ENCODE data around the gene GSDMA.
"Not testable (repeated sequence)": the region's sequence is repeated elsewhere in the genome, so short reads cannot be mapped to it uniquely, and the experiment has no call there.

Gene GSDMA

DNA sequence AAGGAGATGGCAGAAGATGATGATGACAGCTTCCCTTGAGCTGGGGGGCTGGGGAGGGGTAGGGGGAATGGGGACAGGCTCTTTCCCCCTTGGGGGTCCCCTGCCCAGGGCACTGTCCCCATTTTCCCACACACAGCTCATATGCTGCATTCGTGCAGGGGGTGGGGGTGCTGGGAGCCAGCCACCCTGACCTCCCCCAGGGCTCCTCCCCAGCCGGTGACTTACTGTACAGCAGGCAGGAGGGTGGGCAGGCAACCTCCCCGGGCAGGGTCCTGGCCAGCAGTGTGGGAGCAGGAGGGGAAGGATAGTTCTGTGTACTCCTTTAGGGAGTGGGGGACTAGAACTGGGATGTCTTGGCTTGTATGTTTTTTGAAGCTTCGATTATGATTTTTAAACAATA lies 34.7 kb downstream of the GSDMA start:
- Mint-ChIP-seq H3K36me3 (ENCODE audit: insufficient read depth) (peaks cover 47% of the 10 kb centered on the region), H3K4me3 (no peak overlapping the region), H3K4me1 (peaks cover 17% of the 10 kb centered on the region), H3K9me3 (no peaks in the 10 kb centered on the region), H3K27me3 (no peaks in the 10 kb centered on the region), H3K27ac (ENCODE audit: low read depth) (no peak overlapping the region)
- ATAC-seq (replicated peaks; ENCODE audit: extremely low read depth, poor library complexity, severe bottlenecking) = no peak
- no peak for DNase-seq (ENCODE audit: low spot score in 2 of 2)

- Mint-ChIP-seq H3K27ac (ENCODE audit: low read depth) (no peak overlapping the region), H3K27me3 (no peaks in the 10 kb centered on the region), H3K4me3 (no peak overlapping the region), H3K36me3 (ENCODE audit: insufficient read depth) (peaks cover 36% of the 10 kb centered on the region), H3K9me3 (no peaks in the 10 kb centered on the region), H3K4me1 (peaks cover 6% of the 10 kb centered on the region)
- DNase-seq (ENCODE audit: low spot score in 2 of 2) (no peak), ATAC-seq (replicated peaks; ENCODE audit: extremely low read depth, poor library complexity, severe bottlenecking) (no peak)
Observed at GRCh38 chr17:39999067-39999466, 36.3 kb downstream of the GSDMA start.

GRCh38 chr17:40000161-40000560 lies 37.4 kb downstream of the GSDMA start:
- DNase-seq (ENCODE audit: low spot score in 2 of 2) = no peak
- H3K27ac Mint-ChIP-seq (ENCODE audit: low read depth) = no peak overlapping the region
- no peaks in the 10 kb centered on the region for H3K27me3 Mint-ChIP-seq
- no peaks in the 10 kb centered on the region for H3K9me3 Mint-ChIP-seq
- no peaks in the 10 kb centered on the region for H3K4me1 Mint-ChIP-seq
- peaks cover 25% of the 10 kb centered on the region for H3K36me3 Mint-ChIP-seq (ENCODE audit: insufficient read depth)
- H3K4me3 Mint-ChIP-seq = no peak overlapping the region
- no peak for ATAC-seq (replicated peaks; ENCODE audit: extremely low read depth, poor library complexity, severe bottlenecking)

DNA sequence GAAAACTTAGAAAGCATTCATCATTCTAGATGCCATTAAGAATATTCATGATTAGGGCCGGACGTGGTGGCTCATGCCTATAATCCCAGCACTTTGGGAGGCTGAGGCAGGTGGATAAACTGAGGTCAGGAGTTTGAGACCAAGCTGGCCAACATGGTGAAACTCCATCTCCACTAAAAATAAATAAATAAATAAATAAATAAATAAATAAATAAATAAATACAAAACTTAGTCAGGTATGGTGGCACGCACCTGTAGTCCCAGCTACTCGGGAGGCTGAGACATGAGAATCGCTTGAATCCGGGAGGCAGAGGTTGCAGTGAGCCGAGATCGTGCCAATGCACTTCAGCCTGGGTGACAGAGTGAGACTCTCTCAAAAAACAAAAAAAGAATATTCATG lies 38.5 kb downstream of the GSDMA start:
- H3K36me3 Mint-ChIP-seq (ENCODE audit: insufficient read depth) = peaks cover 15% of the 10 kb centered on the region
- not testable (repeated sequence) for H3K27me3 Mint-ChIP-seq; H3K9me3 Mint-ChIP-seq; ATAC-seq (replicated peaks; ENCODE audit: extremely low read depth, poor library complexity, severe bottlenecking); H3K4me3 Mint-ChIP-seq; DNase-seq (ENCODE audit: low spot score in 2 of 2); H3K4me1 Mint-ChIP-seq; H3K27ac Mint-ChIP-seq (ENCODE audit: low read depth)

- H3K36me3 Mint-ChIP-seq (ENCODE audit: insufficient read depth) = no peaks in the 10 kb centered on the region
- H3K4me1 Mint-ChIP-seq = no peaks in the 10 kb centered on the region
- DNase-seq (ENCODE audit: low spot score in 2 of 2) = no peak
- H3K4me3 Mint-ChIP-seq = no peak overlapping the region
- ATAC-seq (replicated peaks; ENCODE audit: extremely low read depth, poor library complexity, severe bottlenecking) = no peak
- no peaks in the 10 kb centered on the region for H3K27me3 Mint-ChIP-seq
- no peak overlapping the region for H3K27ac Mint-ChIP-seq (ENCODE audit: low read depth)
- H3K9me3 Mint-ChIP-seq = no peaks in the 10 kb centered on the region
Observed at GRCh38 chr17:40004072-40004471, 41.3 kb downstream of the GSDMA start.

DNA sequence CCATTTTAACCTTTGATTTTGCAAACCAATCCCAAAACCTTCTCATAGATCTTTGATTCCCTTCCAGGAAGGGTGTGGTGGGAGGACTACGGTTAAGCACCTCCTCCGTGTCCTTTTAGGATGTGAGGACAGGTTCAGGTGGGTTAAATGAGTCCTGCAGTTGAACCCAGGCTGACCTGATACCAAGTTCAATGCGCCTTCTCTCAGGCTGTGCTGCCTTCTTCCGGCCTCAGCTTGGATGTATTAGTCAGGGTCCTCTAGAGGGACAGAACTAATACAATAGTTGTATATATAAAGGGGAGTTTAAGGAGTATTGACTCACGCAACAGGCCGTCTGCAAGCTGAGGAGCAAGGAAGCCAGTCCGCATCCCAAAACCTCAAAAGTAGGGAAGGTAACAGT lies 41.9 kb downstream of the GSDMA start:
- DNase-seq (ENCODE audit: low spot score in 2 of 2) = no peak
- no peaks in the 10 kb centered on the region for H3K9me3 Mint-ChIP-seq
- H3K4me3 Mint-ChIP-seq = no peak overlapping the region
- H3K36me3 Mint-ChIP-seq (ENCODE audit: insufficient read depth) = no peaks in the 10 kb centered on the region
- no peaks in the 10 kb centered on the region for H3K4me1 Mint-ChIP-seq
- ATAC-seq (replicated peaks; ENCODE audit: extremely low read depth, poor library complexity, severe bottlenecking) = no peak
- H3K27me3 Mint-ChIP-seq = no peaks in the 10 kb centered on the region
- H3K27ac Mint-ChIP-seq (ENCODE audit: low read depth) = no peak overlapping the region

- Mint-ChIP-seq H3K4me3 (no peak overlapping the region), H3K9me3 (no peaks in the 10 kb centered on the region), H3K4me1 (no peaks in the 10 kb centered on the region), H3K27me3 (no peaks in the 10 kb centered on the region), H3K36me3 (ENCODE audit: insufficient read depth) (no peaks in the 10 kb centered on the region), H3K27ac (ENCODE audit: low read depth) (no peak overlapping the region)
- ATAC-seq (replicated peaks; ENCODE audit: extremely low read depth, poor library complexity, severe bottlenecking) (no peak), DNase-seq (ENCODE audit: low spot score in 2 of 2) (no peak)
Observed at GRCh38 chr17:40005520-40005919, 42.7 kb downstream of the GSDMA start.

GRCh38 chr17:40010946-40011500 lies 48.2 kb downstream of the GSDMA start:
- not testable (repeated sequence) for H3K4me3 Mint-ChIP-seq; H3K36me3 Mint-ChIP-seq (ENCODE audit: insufficient read depth); DNase-seq (ENCODE audit: low spot score in 2 of 2); ATAC-seq (replicated peaks; ENCODE audit: extremely low read depth, poor library complexity, severe bottlenecking); H3K27ac Mint-ChIP-seq (ENCODE audit: low read depth); H3K4me1 Mint-ChIP-seq; H3K9me3 Mint-ChIP-seq; H3K27me3 Mint-ChIP-seq

GRCh38 chr17:40012017-40012647 lies 49.3 kb downstream of the GSDMA start:
- not testable (repeated sequence) for H3K4me1 Mint-ChIP-seq; H3K27ac Mint-ChIP-seq (ENCODE audit: low read depth); DNase-seq (ENCODE audit: low spot score in 2 of 2); H3K36me3 Mint-ChIP-seq (ENCODE audit: insufficient read depth); H3K9me3 Mint-ChIP-seq; H3K4me3 Mint-ChIP-seq; H3K27me3 Mint-ChIP-seq; ATAC-seq (replicated peaks; ENCODE audit: extremely low read depth, poor library complexity, severe bottlenecking)

DNA sequence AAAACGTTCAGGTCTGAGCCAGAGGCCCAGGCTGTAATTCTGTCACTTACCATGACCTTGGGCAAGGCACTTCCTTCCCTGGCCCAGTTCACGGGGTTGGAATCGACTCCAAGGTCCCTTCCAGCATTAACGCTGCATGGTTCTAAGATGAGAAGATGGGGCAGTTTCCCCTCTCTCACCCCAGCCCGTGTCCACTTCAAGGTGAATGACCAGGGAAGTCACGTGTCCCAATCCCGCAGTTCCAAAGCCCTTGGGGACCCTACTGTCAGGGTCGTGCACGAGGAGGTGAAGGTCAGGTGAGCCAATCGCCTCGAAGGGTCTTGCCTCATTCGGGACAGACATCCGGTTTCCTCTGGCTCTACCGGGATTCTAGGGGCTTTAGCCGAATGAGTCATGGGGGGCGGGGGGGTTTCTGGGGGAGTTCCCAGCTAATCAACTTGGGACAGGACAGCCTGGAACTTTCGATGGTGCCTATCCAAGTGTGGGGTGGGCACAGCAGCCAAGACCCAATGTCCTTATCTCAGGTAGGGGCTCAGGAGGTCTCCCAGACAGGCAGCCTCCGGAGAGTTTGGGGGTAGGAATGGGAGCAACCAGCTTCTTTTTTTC lies 51.7 kb downstream of the GSDMA start:
- H3K4me1 Mint-ChIP-seq = peaks cover 6% of the 10 kb centered on the region
- DNase-seq (ENCODE audit: low spot score in 2 of 2) = no peak
- H3K4me3 Mint-ChIP-seq = no peak overlapping the region
- no peaks in the 10 kb centered on the region for H3K9me3 Mint-ChIP-seq
- no peak for ATAC-seq (replicated peaks; ENCODE audit: extremely low read depth, poor library complexity, severe bottlenecking)
- H3K27me3 Mint-ChIP-seq = no peaks in the 10 kb centered on the region
- H3K27ac Mint-ChIP-seq (ENCODE audit: low read depth) = no peak overlapping the region
- peaks cover 6% of the 10 kb centered on the region for H3K36me3 Mint-ChIP-seq (ENCODE audit: insufficient read depth)

DNA sequence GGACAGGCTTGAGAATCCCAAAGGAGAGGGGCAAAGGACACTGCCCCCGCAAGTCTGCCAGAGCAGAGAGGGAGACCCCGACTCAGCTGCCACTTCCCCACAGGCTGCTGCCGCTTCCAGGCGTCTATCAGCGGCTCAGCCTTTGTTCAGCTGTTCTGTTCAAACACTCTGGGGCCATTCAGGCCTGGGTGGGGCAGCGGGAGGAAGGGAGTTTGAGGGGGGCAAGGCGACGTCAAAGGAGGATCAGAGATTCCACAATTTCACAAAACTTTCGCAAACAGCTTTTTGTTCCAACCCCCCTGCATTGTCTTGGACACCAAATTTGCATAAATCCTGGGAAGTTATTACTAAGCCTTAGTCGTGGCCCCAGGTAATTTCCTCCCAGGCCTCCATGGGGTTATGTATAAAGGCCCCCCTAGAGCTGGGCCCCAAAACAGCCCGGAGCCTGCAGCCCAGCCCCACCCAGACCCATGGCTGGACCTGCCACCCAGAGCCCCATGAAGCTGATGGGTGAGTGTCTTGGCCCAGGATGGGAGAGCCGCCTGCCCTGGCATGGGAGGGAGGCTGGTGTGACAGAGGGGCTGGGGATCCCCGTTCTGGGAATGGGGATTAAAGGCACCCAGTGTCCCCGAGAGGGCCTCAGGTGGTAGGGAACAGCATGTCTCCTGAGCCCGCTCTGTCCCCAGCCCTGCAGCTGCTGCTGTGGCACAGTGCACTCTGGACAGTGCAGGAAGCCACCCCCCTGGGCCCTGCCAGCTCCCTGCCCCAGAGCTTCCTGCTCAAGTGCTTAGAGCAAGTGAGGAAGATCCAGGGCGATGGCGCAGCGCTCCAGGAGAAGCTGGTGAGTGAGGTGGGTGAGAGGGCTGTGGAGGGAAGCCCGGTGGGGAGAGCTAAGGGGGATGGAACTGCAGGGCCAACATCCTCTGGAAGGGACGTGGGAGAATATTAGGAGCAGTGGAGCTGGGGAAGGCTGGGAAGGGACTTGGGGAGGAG lies 52.5 kb downstream of the GSDMA start, which contains the start of gene CSF3:
Gene CSF3, plus strand, starts transcription at position 436 of the 993 bp plus-strand sequence. Its CDS starts 35 bp downstream, at position 471.
- no peak within 1 kb of the TSS for H3K4me3 Mint-ChIP-seq
- no peaks in the 10 kb centered on the region for H3K9me3 Mint-ChIP-seq
- H3K27ac Mint-ChIP-seq (ENCODE audit: low read depth) = no peak within 1 kb of the TSS
- peaks cover 6% of the 10 kb centered on the region for H3K4me1 Mint-ChIP-seq
- H3K36me3 Mint-ChIP-seq (ENCODE audit: insufficient read depth) = peaks cover 7% of the 10 kb centered on the region
- H3K27me3 Mint-ChIP-seq = no peaks in the 10 kb centered on the region
- DNase-seq (ENCODE audit: low spot score in 2 of 2) (no peak), ATAC-seq (replicated peaks; ENCODE audit: extremely low read depth, poor library complexity, severe bottlenecking) (no peak)
